Natural killer cell (primary cell): Measurements from ENCODE around the gene VWA5B2. TPM values are rescaled to one million over a fixed set of nuclear protein-coding genes. Genes with fewer than 3 reads are reported as not detected.

Experiments
- ATAC-seq, 3 donors: fragments of 150-1000 bp in 2 of 3; fragments of 200-7000 bp in 1 of 3; cut with Tn5 transposase; 1 replicate in 1 of 3; 2 replicates in 2 of 3; pipeline ENCODE4 v1.10.0; 2021; ENCODE audit warnings: mild to moderate bottlenecking in 2 of 3, moderate library complexity in 2 of 3
- DNase-seq, 2 donors: peaks; one replicate each; pipeline versions ENCODE4 v3.0.0 to v3.0.0-alpha.2; 2013 to 2021; ENCODE audit warnings: mixed read lengths in 1 of 2
- H3K27ac ChIP-seq: one replicate; pipeline ENCODE4 v1.5.1; 2013; ENCODE audit warnings: mild to moderate bottlenecking, low read length
- H3K27me3 ChIP-seq: one replicate; pipeline ENCODE4 v1.6.1; 2013; ENCODE audit warnings: low read length; ENCODE audit not compliant: control insufficient read depth, insufficient read depth
- H3K36me3 ChIP-seq: one replicate; pipeline ENCODE4 v1.6.1; 2013; ENCODE audit warnings: low read length; ENCODE audit not compliant: control insufficient read depth, insufficient read depth
- H3K4me1 ChIP-seq: one replicate; pipeline ENCODE4 v1.6.1; 2013; ENCODE audit warnings: low read length; ENCODE audit not compliant: control insufficient read depth, insufficient read depth
- H3K4me3 ChIP-seq: one replicate; pipeline ENCODE4 v1.5.1; 2013; ENCODE audit warnings: low read length
- H3K9me3 ChIP-seq: one replicate; pipeline ENCODE4 v1.6.1; 2013; ENCODE audit warnings: low read length; ENCODE audit not compliant: control insufficient read depth, insufficient read depth
- H3K27ac Mint-ChIP-seq, 2 donors: one replicate each; pipeline ENCODE4 v1.8.0; 2022; ENCODE audit warnings: mild to moderate bottlenecking in 2 of 2, mixed read lengths in 2 of 2, moderate library complexity in 1 of 2
- H3K27me3 Mint-ChIP-seq, 2 donors: one replicate each; pipeline ENCODE4 v1.8.0; 2022; ENCODE audit warnings: low read depth in 2 of 2, mixed read lengths in 2 of 2
- H3K36me3 Mint-ChIP-seq: one replicate; pipeline ENCODE4 v1.8.0; 2022; ENCODE audit warnings: mixed read lengths
- H3K4me1 Mint-ChIP-seq, 2 donors: one replicate each; pipeline ENCODE4 v1.8.0; 2022; ENCODE audit warnings: mixed read lengths in 2 of 2
- H3K4me3 Mint-ChIP-seq: one replicate; pipeline ENCODE4 v1.8.0; 2022; ENCODE audit warnings: mild to moderate bottlenecking, moderate library complexity, mixed read lengths
- H3K9me3 Mint-ChIP-seq, 2 donors: one replicate each; pipeline ENCODE4 v1.8.0; 2022; ENCODE audit warnings: mixed read lengths in 2 of 2
- WGBS: methylation state at CpG from one replicate; pipeline ENCODE4 v1.1.7; 2013; ENCODE audit warnings: missing lambda C conversion rate; ENCODE audit not compliant: insufficient coverage; 5-methylcytosine and 5-hydroxymethylcytosine counted together
- intact Hi-C: fragments of 100-400 bp; cut with micrococcal nuclease; formaldehyde crosslinking; loops from one replicate; pipeline ENCODE4 v1.14.2; 2022
- total RNA-seq, 4 donors: library from RNA; stranded (reverse); fragments of 120-200 nt in 1 of 4; gene quantifications; one replicate each; pipeline versions ENCODE4 v1.2.3 to v1.2.4, GENCODE V29; 2013 to 2022
- TF ChIP-seq, protein P1 (sequence below): fragments of 200-600 bp; IDR thresholded peaks from one replicate; pipeline ENCODE4 v1.8.0; 2022; ENCODE audit warnings: antibody characterized with exemption

VWA5B2 gene
- total RNA-seq, 3 donors from 2014 or later (not counting 1 experiment from before 2014, with no cell fraction given): 0.14 to 0.23 TPM; not detected in 1

- Histone ChIP-seq H3K36me3 (peaks cover 56% of the 10 kb centered on the region), H3K27me3 (no peaks in the 10 kb centered on the region), H3K27ac (no peak overlapping the region), H3K9me3 (no peaks in the 10 kb centered on the region), H3K4me1 (peaks cover 28% of the 10 kb centered on the region), H3K4me3 (no peak overlapping the region)
- intact Hi-C loops: loop anchor here (1.0 kb wide), 1 partner anchor 65 kb away; the partner anchor contains the start of gene EEF1AKMT4
- Mint-ChIP-seq H3K9me3 (no peaks in the 10 kb centered on the region), H3K4me1 (peaks cover 36 to 40% of the 10 kb centered on the region in 2 donors), H3K27ac (peak overlapping the region; percentile 86 to 96), H3K4me3 (peak overlapping the region; percentile 97), H3K36me3 (peaks cover under 1% of the 10 kb centered on the region), H3K27me3 (no peaks in the 10 kb centered on the region)
- no peak for DNase-seq
- no peak for ATAC-seq
- TF ChIP-seq, protein P1, sequence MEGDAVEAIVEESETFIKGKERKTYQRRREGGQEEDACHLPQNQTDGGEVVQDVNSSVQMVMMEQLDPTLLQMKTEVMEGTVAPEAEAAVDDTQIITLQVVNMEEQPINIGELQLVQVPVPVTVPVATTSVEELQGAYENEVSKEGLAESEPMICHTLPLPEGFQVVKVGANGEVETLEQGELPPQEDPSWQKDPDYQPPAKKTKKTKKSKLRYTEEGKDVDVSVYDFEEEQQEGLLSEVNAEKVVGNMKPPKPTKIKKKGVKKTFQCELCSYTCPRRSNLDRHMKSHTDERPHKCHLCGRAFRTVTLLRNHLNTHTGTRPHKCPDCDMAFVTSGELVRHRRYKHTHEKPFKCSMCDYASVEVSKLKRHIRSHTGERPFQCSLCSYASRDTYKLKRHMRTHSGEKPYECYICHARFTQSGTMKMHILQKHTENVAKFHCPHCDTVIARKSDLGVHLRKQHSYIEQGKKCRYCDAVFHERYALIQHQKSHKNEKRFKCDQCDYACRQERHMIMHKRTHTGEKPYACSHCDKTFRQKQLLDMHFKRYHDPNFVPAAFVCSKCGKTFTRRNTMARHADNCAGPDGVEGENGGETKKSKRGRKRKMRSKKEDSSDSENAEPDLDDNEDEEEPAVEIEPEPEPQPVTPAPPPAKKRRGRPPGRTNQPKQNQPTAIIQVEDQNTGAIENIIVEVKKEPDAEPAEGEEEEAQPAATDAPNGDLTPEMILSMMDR: no peak
- 98% methylated on average over 18 of the region's 18 CpGs for WGBS
Observed at GRCh38 chr3:184184546-184185230, 44.7 kb upstream of the VWA5B2 start.

- 4% methylated on average over 55 of the region's 55 CpGs for WGBS
- Histone ChIP-seq H3K4me3 (peak overlapping the region; percentile 81), H3K9me3 (no peaks in the 10 kb centered on the region), H3K27ac (peak overlapping the region; percentile 74), H3K4me1 (peaks cover 28% of the 10 kb centered on the region), H3K36me3 (peaks cover 55% of the 10 kb centered on the region), H3K27me3 (no peaks in the 10 kb centered on the region)
- no peaks in the 10 kb centered on the region for H3K9me3 Mint-ChIP-seq
- TF ChIP-seq, protein P1: no peak
- H3K27ac Mint-ChIP-seq: peak overlapping the region; percentile 86 to 96
- H3K27me3 Mint-ChIP-seq: no peaks in the 10 kb centered on the region
- intact Hi-C loops: loop anchor here (1.0 to 2.0 kb wide), 3 partner anchors 11 to 113 kb away; partner anchors contain the start of genes AP2M1, EEF1AKMT4 and PSMD2
- peak overlapping the region; percentile 97 for H3K4me3 Mint-ChIP-seq
- peak; percentile 94 to 97 (median 94) for ATAC-seq
- H3K4me1 Mint-ChIP-seq: peaks cover 36 to 40% of the 10 kb centered on the region in 2 donors
- peak; percentile 99 to 100 for DNase-seq
- peaks cover 9% of the 10 kb centered on the region for H3K36me3 Mint-ChIP-seq
Observed at GRCh38 chr3:184185461-184186183, 43.8 kb upstream of the VWA5B2 start.

GRCh38 chr3:184186184-184186901 is 43.0 kb upstream of the VWA5B2 start, which contains the start of gene ABCF3:
Gene ABCF3 (plus strand): TSS chr3:184186199. CDS start chr3:184186208, 9 bp downstream.
- Histone ChIP-seq H3K4me1 (peaks cover 28% of the 10 kb centered on the region), H3K36me3 (peaks cover 55% of the 10 kb centered on the region), H3K4me3 (peak within 1 kb of the TSS; percentile 81), H3K27me3 (no peaks in the 10 kb centered on the region), H3K9me3 (no peaks in the 10 kb centered on the region), H3K27ac (peak within 1 kb of the TSS; percentile 74)
- WGBS: 1% methylated on average over 44 of the region's 45 CpGs
- Mint-ChIP-seq H3K4me1 (peaks cover 36 to 40% of the 10 kb centered on the region in 2 donors), H3K4me3 (peak within 1 kb of the TSS; percentile 97), H3K27me3 (no peaks in the 10 kb centered on the region), H3K9me3 (no peaks in the 10 kb centered on the region), H3K27ac (peak within 1 kb of the TSS; percentile 86 to 96), H3K36me3 (peaks cover 9% of the 10 kb centered on the region)
- ATAC-seq: peak; percentile 22 to 43 (median 24)
- intact Hi-C loops: loop anchor here (1.0 to 2.0 kb wide), 2 partner anchors 12 to 112 kb away; partner anchors contain the start of genes AP2M1 and PSMD2
- no peak for DNase-seq
- TF ChIP-seq, protein P1: no peak
